IMR-90 (cell line): ENCODE measurements around the gene CNTNAP3B. TPM values are rescaled to one million over a fixed set of nuclear protein-coding genes. Genes with fewer than 3 reads are reported as not detected.
"Not testable (repeated sequence)": the region's sequence is repeated elsewhere in the genome, so short reads cannot be mapped to it uniquely, and the experiment has no call there.

Experiments
- ATAC-seq: fragments of 200-7000 bp; cut with Tn5 transposase; 2 replicates; pipeline ENCODE4 v1.9.1; 2020; ENCODE audit warnings: low read depth, mild to moderate bottlenecking, moderate library complexity
- Bru-seq: library from RNA; stranded (reverse); fragments of 400-500 nt; gene quantifications from one replicate; lab custom pipeline; 2021; lab: Mats Ljungman, UMichigan
- BruChase-seq, 2 experiments: library from RNA; stranded (reverse); fragments of 400-500 nt; gene quantifications; one replicate each; lab custom pipeline; 2021; lab: Mats Ljungman, UMichigan
- BruUV-seq: library from RNA; stranded (reverse); fragments of 400-500 nt; replicated peaks from 2 replicates; lab custom pipeline; 2021; lab: Mats Ljungman, UMichigan
- CTCF ChIA-PET: fragments of 300-600 bp; formaldehyde crosslinking; extraction: SDS; loops from one replicate; lab custom pipeline; 2021; ENCODE audit warnings: antibody characterized with exemption; lab: Yijun Ruan, JAX
- POLR2A ChIA-PET: fragments of 300-600 bp; sonication (Branson Sonifier 250); formaldehyde crosslinking; loops from one replicate; lab custom pipeline; 2022; ENCODE audit warnings: antibody characterized with exemption; ENCODE audit not compliant: unreplicated experiment; lab: Charles Lee
- DNase-seq: peaks from one replicate; pipeline ENCODE4 v3.0.0; 2013
- H2AFZ ChIP-seq: replicated peaks from 2 replicates; pipeline ENCODE3; 2013; ENCODE audit warnings: low read length, mild to moderate bottlenecking; ENCODE audit not compliant: poor library complexity
- H2AK5ac ChIP-seq: 2 replicates; pipeline ENCODE4 v1.6.1; 2013; ENCODE audit warnings: low read depth, low read length, inconsistent platforms
- H2AK9ac ChIP-seq: replicated peaks from 2 replicates; pipeline ENCODE3; 2013; ENCODE audit warnings: mild to moderate bottlenecking, low read depth, low read length, moderate library complexity; ENCODE audit not compliant: poor library complexity
- H2BK120ac ChIP-seq: 2 replicates; pipeline ENCODE4 v1.6.1; 2013; ENCODE audit warnings: low read depth, low read length, inconsistent platforms
- H2BK15ac ChIP-seq: 3 replicates; pipeline ENCODE4 v1.6.1; 2013; ENCODE audit warnings: low read depth, low read length, inconsistent platforms
- H2BK20ac ChIP-seq: 2 replicates; pipeline ENCODE4 v1.6.1; 2013; ENCODE audit warnings: low read depth, mild to moderate bottlenecking, inconsistent platforms, low read length, moderate library complexity
- H2BK5ac ChIP-seq: 2 replicates; pipeline ENCODE4 v1.6.1; 2013; ENCODE audit warnings: mild to moderate bottlenecking, low read depth, low read length, inconsistent platforms; ENCODE audit not compliant: poor library complexity, severe bottlenecking
- H3K14ac ChIP-seq: replicated peaks from 2 replicates; pipeline ENCODE4 v1.6.1; 2013; ENCODE audit warnings: low read depth, low read length, inconsistent platforms
- H3K18ac ChIP-seq: 2 replicates; pipeline ENCODE4 v1.6.1; 2013; ENCODE audit warnings: low read depth, low read length, control low read depth
- H3K23ac ChIP-seq: 2 replicates; pipeline ENCODE4 v1.6.1; 2013; ENCODE audit warnings: low read depth, low read length, inconsistent platforms
- H3K27ac ChIP-seq: 2 replicates; pipeline ENCODE4 v1.5.1; 2013; ENCODE audit warnings: mild to moderate bottlenecking, control low read depth, low read length; ENCODE audit not compliant: insufficient read depth
- H3K27me3 ChIP-seq: 2 replicates; pipeline ENCODE4 v1.6.1; 2013; ENCODE audit warnings: low read length; ENCODE audit not compliant: control insufficient read depth, insufficient read depth
- H3K36me3 ChIP-seq: 2 replicates; pipeline ENCODE4 v1.6.1; 2013; ENCODE audit warnings: low read length, mixed read lengths; ENCODE audit not compliant: control insufficient read depth, insufficient read depth
- H3K4ac ChIP-seq: 2 replicates; pipeline ENCODE4 v1.6.1; 2013; ENCODE audit warnings: low read depth, low read length, inconsistent platforms
- H3K4me1 ChIP-seq: 2 replicates; pipeline ENCODE4 v1.6.1; 2013; ENCODE audit warnings: low read length, mixed read lengths; ENCODE audit not compliant: control insufficient read depth, insufficient read depth
- H3K4me2 ChIP-seq: 2 replicates; pipeline ENCODE4 v1.6.1; 2013; ENCODE audit warnings: low read depth, mild to moderate bottlenecking, control low read depth, low read length, moderate library complexity
- H3K4me3 ChIP-seq: 2 replicates; pipeline ENCODE4 v1.5.1; 2013; ENCODE audit warnings: low read depth, mild to moderate bottlenecking, control low read depth, low read length, moderate library complexity; ENCODE audit not compliant: insufficient read depth
- H3K56ac ChIP-seq: 2 replicates; pipeline ENCODE4 v1.6.1; 2013; ENCODE audit warnings: low read length, inconsistent platforms; ENCODE audit not compliant: insufficient read depth; ENCODE audit errors: extremely low read depth
- H3K79me1 ChIP-seq, 2 experiments: 2 replicates each; pipeline ENCODE4 v1.6.1; 2013; ENCODE audit warnings: low read length in 2 of 2, inconsistent platforms in 1 of 2, low read depth in 1 of 2
- H3K9ac ChIP-seq: 2 replicates; pipeline ENCODE4 v1.6.1; 2013; ENCODE audit warnings: low read depth, low read length, control low read depth
- H3K9me1 ChIP-seq: 2 replicates; pipeline ENCODE4 v1.6.1; 2013; ENCODE audit warnings: low read length, inconsistent platforms; ENCODE audit not compliant: insufficient read depth
- H3K9me3 ChIP-seq: 2 replicates; pipeline ENCODE4 v1.6.1; 2013; ENCODE audit warnings: low read length; ENCODE audit not compliant: control insufficient read depth, insufficient read depth
- H4K20me1 ChIP-seq: 2 replicates; pipeline ENCODE4 v1.6.1; 2013; ENCODE audit warnings: low read length, inconsistent platforms; ENCODE audit not compliant: insufficient read depth
- H4K5ac ChIP-seq: 2 replicates; pipeline ENCODE4 v1.6.1; 2013; ENCODE audit warnings: mild to moderate bottlenecking, low read depth, low read length, control low read depth
- H4K8ac ChIP-seq, 2 experiments: 2 replicates each; pipeline ENCODE4 v1.6.1; 2013; ENCODE audit warnings: low read depth in 2 of 2, low read length in 2 of 2, control low read depth in 1 of 2, inconsistent platforms in 1 of 2
- H4K91ac ChIP-seq: 2 replicates; pipeline ENCODE4 v1.6.1; 2013; ENCODE audit warnings: low read depth, low read length, inconsistent platforms; ENCODE audit not compliant: insufficient read depth
- WGBS, 2 experiments: methylation state at CpG; one replicate each; pipeline versions ENCODE4 v1.1.5 to v1.1.7; 2013; ENCODE audit warnings: missing lambda C conversion rate in 2 of 2; ENCODE audit not compliant: insufficient read length in 1 of 2; ENCODE audit errors: extremely low coverage in 2 of 2; 5-methylcytosine and 5-hydroxymethylcytosine counted together
- dilution Hi-C: fragments of 300-500 bp; cut with HindIII; formaldehyde crosslinking; loops from one replicate; pipeline ENCODE4 v1.14.3; 2018; ENCODE audit warnings: low sequenced_read_pairs; ENCODE audit not compliant: unreplicated experiment
- in situ Hi-C: fragments of 300-500 bp; cut with MboI; formaldehyde crosslinking; loops from 3 replicates; pipeline ENCODE4 v1.14.3; 2019; ENCODE audit warnings: low sequenced_read_pairs, inconsistent platforms, mixed read lengths
- intact Hi-C: fragments of 100-400 bp; cut with micrococcal nuclease; formaldehyde crosslinking; loops from 2 replicates; pipeline ENCODE4 v1.10.0; 2022
- long read RNA-seq: library from polyadenylated mRNA; unstranded; transcript quantifications from one replicate; pipeline ENCODE4 v2.0.0, GENCODE V29; 2021; ENCODE audit not compliant: unreplicated experiment
- polyA plus RNA-seq, 3 experiments: library from polyadenylated mRNA; depleted of rRNA; stranded (reverse); fragments of >200 nt; gene quantifications; 2 replicates each; pipeline ENCODE4 v1.2.3, GENCODE V29; 2012; ENCODE audit warnings: low replicate concordance in 1 of 3
- total RNA-seq: library from RNA; depleted of rRNA; stranded (reverse); fragments of >200 nt; gene quantifications from 2 replicates; pipeline ENCODE4 v1.2.3, GENCODE V29; 2012; rRNA removed

The CNTNAP3B gene
- total RNA-seq (1.4 and 2.2 TPM in 2 replicates), polyA plus RNA-seq (2012; rRNA removed) (1.3 and 2.1 TPM in 2 replicates), Bru-seq, nascent RNA (percentile 33 among the genes with signal in this experiment), BruChase-seq, experiment 1, labeled RNA remaining after a 6-hour chase (percentile 31 among the genes with signal in this experiment), BruChase-seq, experiment 2, labeled RNA remaining after a 2-hour chase (percentile 25 among the genes with signal in this experiment)
- polyA plus RNA-seq (2012; cell fraction: cytosol; rRNA removed): 0.55 and 0.60 TPM in 2 replicates
- 4.4 and 5.5 TPM in 2 replicates for polyA plus RNA-seq (2012; cell fraction: nucleus; rRNA removed; ENCODE audit: low replicate concordance)
- long read RNA-seq, partial matches to known transcripts: 0 of 3 reads
- long read RNA-seq, other reads (novel, unspliced or antisense): 3 of 3 reads

GRCh38 chr9:42129073-42129729, at the start of gene CNTNAP3B:
TSS of gene CNTNAP3B (minus strand) at chr9:42129426. CDS start at chr9:42129094, 332 bp downstream.
- H2BK15ac ChIP-seq, H4K5ac ChIP-seq, BruUV-seq, H2BK5ac ChIP-seq, H2AK9ac ChIP-seq, H3K79me1 ChIP-seq, dilution Hi-C loops, H3K14ac ChIP-seq, DNase-seq, H3K27ac ChIP-seq, H3K4me3 ChIP-seq, H2BK20ac ChIP-seq, H3K4me1 ChIP-seq, ATAC-seq, in situ Hi-C loops, intact Hi-C loops, H3K56ac ChIP-seq, H2BK120ac ChIP-seq, H3K23ac ChIP-seq, H3K9me1 ChIP-seq, H4K20me1 ChIP-seq, H3K18ac ChIP-seq, CTCF ChIA-PET, H3K4me2 ChIP-seq, H3K9ac ChIP-seq, POLR2A ChIA-PET, H3K9me3 ChIP-seq, H2AK5ac ChIP-seq, H3K27me3 ChIP-seq, H4K8ac ChIP-seq, H4K91ac ChIP-seq, H3K36me3 ChIP-seq, H2AFZ ChIP-seq, H3K4ac ChIP-seq: not testable (repeated sequence)
- WGBS, 2 experiments: no CpG with 5 or more reads among the region's 72 CpGs

GRCh38 chr9:42160299-42160698, 31.1 kb upstream of the CNTNAP3B start:
- H2BK20ac ChIP-seq, CTCF ChIA-PET, H3K9ac ChIP-seq, H2BK5ac ChIP-seq, H4K5ac ChIP-seq, H3K4ac ChIP-seq, DNase-seq, ATAC-seq, POLR2A ChIA-PET, H4K8ac ChIP-seq, H2AK9ac ChIP-seq, intact Hi-C loops, H3K79me1 ChIP-seq, H2BK120ac ChIP-seq, H3K9me1 ChIP-seq, H3K9me3 ChIP-seq, in situ Hi-C loops, H2AFZ ChIP-seq, H3K56ac ChIP-seq, H3K23ac ChIP-seq, H3K4me1 ChIP-seq, H3K4me2 ChIP-seq, H3K27me3 ChIP-seq, H3K27ac ChIP-seq, H4K91ac ChIP-seq, H2BK15ac ChIP-seq, H3K36me3 ChIP-seq, H3K18ac ChIP-seq, H3K14ac ChIP-seq, H4K20me1 ChIP-seq, BruUV-seq, H2AK5ac ChIP-seq, dilution Hi-C loops, H3K4me3 ChIP-seq: not testable (repeated sequence)
- WGBS, 2 experiments: no CpG with 5 or more reads among the region's 1 CpG
